Brain microvascular endothelial cell (primary cell): ENCODE results near the gene TMEM51.

Source experiments
- DNase-seq: peaks from one replicate; pipeline ENCODE4 v3.0.0-alpha.2; 2020
- H3K27ac ChIP-seq: fragments of 250-450 bp; sonication (Bioruptor Pico); 2 replicates; pipeline ENCODE4 v1.5.1; 2020; ENCODE audit warnings: mild to moderate bottlenecking, moderate library complexity
- H3K27me3 ChIP-seq: fragments of 250-450 bp; sonication (Bioruptor Pico); replicated peaks from 2 replicates; pipeline ENCODE4 v1.5.1; 2020; ENCODE audit warnings: mild to moderate bottlenecking
- H3K36me3 ChIP-seq: fragments of 250-450 bp; sonication (Bioruptor Pico); replicated peaks from 2 replicates; pipeline ENCODE4 v1.5.1; 2020; ENCODE audit warnings: mild to moderate bottlenecking
- H3K4me3 ChIP-seq: 2 replicates; pipeline ENCODE4 v1.5.1; 2011; ENCODE audit warnings: low read depth, mild to moderate bottlenecking, control low read depth, low read length, moderate library complexity
- CTCF ChIP-seq: IDR thresholded peaks from 2 replicates; pipeline ENCODE4 v1.5.1; 2011; ENCODE audit warnings: low read depth, mild to moderate bottlenecking, moderate library complexity, low read length, control low read depth, inconsistent platforms; ENCODE audit errors: missing control alignments
- in situ Hi-C: cut with HindIII; loops from 2 replicates; pipeline ENCODE4 v1.10.0; 2017; ENCODE audit warnings: low sequenced_read_pairs, low pct_ligation_motif_present

The TMEM51 gene

GRCh38 chr1:15245593-15246360, 92.2 kb downstream of the TMEM51 start:
- Histone ChIP-seq H3K27ac (no peak overlapping the region), H3K27me3 (no peaks in the 10 kb centered on the region), H3K36me3 (no peaks in the 10 kb centered on the region), H3K4me3 (no peak overlapping the region)
- DNase-seq: no peak
- in situ Hi-C loops: no loop called here
- no peak for TF ChIP-seq CTCF

GRCh38 chr1:15246960-15247614, 93.5 kb downstream of the TMEM51 start, which contains the start of gene FHAD1:
Gene FHAD1, plus strand, starts transcription at chr1:15247223. Its CDS starts 4,562 bp downstream, at chr1:15251785.
- DNase-seq: peak; percentile 57
- H3K4me3 ChIP-seq: peak within 1 kb of the TSS; percentile 50
- TF ChIP-seq CTCF: no peak
- in situ Hi-C loops: no loop called here
- H3K27ac ChIP-seq: no peak within 1 kb of the TSS
- H3K36me3 ChIP-seq: no peaks in the 10 kb centered on the region
- no peaks in the 10 kb centered on the region for H3K27me3 ChIP-seq

- no peak overlapping the region for H3K4me3 ChIP-seq
- H3K36me3 ChIP-seq: no peaks in the 10 kb centered on the region
- no peak overlapping the region for H3K27ac ChIP-seq
- in situ Hi-C loops: no loop called here
- TF ChIP-seq CTCF: no peak
- no peak for DNase-seq
- no peaks in the 10 kb centered on the region for H3K27me3 ChIP-seq
Measured at GRCh38 chr1:15248216-15248615, 94.7 kb downstream of the TMEM51 start.

GRCh38 chr1:15249081-15249480, 95.5 kb downstream of the TMEM51 start:
- Histone ChIP-seq H3K36me3 (no peaks in the 10 kb centered on the region), H3K4me3 (no peak overlapping the region), H3K27me3 (no peaks in the 10 kb centered on the region), H3K27ac (no peak overlapping the region)
- in situ Hi-C loops: no loop called here
- TF ChIP-seq CTCF: no peak
- DNase-seq: peak; percentile 44

GRCh38 chr1:15251857-15252835, 98.6 kb downstream of the TMEM51 start:
- no peak for TF ChIP-seq CTCF
- Histone ChIP-seq H3K27ac (no peak overlapping the region), H3K36me3 (no peaks in the 10 kb centered on the region), H3K4me3 (no peak overlapping the region), H3K27me3 (no peaks in the 10 kb centered on the region)
- in situ Hi-C loops: no loop called here
- no peak for DNase-seq
